ENCODE data around the gene TIRAP.
"Not testable (repeated sequence)": the region's sequence is repeated elsewhere in the genome, so short reads cannot be mapped to it uniquely, and the experiment has no call there.

Gene TIRAP

GRCh38 chr11:126288237-126288636 is 5.3 kb downstream of the TIRAP start:
- DNase-seq = no peak

- no peak for DNase-seq
These were observed 8.0 kb downstream of the TIRAP start for GRCh38 chr11:126290887-126291286.

- DNase-seq = no peak
These were observed 10.8 kb downstream of the TIRAP start for GRCh38 chr11:126293726-126294125.

GRCh38 chr11:126297004-126297403 is 14.1 kb downstream of the TIRAP start:
- no peak for DNase-seq

GRCh38 chr11:126303623-126304456 is 20.9 kb downstream of the TIRAP start, which contains the start of gene DCPS:
TSS of gene DCPS (plus strand) at chr11:126304060. CDS start at chr11:126304081, 21 bp downstream.
- peak; percentile 86 for DNase-seq

GRCh38 chr11:126304457-126305075 is 21.7 kb downstream of the TIRAP start:
- no peak for DNase-seq

- DNase-seq = no peak
These were observed 22.8 kb downstream of the TIRAP start for GRCh38 chr11:126305699-126306098.

- DNase-seq = peak; percentile 56
These were observed 24.8 kb downstream of the TIRAP start for GRCh38 chr11:126307706-126308105.

- no peak for DNase-seq
These were observed 25.4 kb downstream of the TIRAP start for GRCh38 chr11:126308271-126308671.

GRCh38 chr11:126308771-126309170 is 25.9 kb downstream of the TIRAP start:
- DNase-seq = not testable (repeated sequence)

GRCh38 chr11:126310200-126310991 is 27.5 kb downstream of the TIRAP start:
- peak; percentile 75 for DNase-seq

GRCh38 chr11:126310992-126311310 is 28.1 kb downstream of the TIRAP start:
- DNase-seq = peak; percentile 12

- DNase-seq = no peak
These were observed 28.8 kb downstream of the TIRAP start for GRCh38 chr11:126311401-126312291.

- DNase-seq = no peak
These were observed 30.1 kb downstream of the TIRAP start for GRCh38 chr11:126312961-126313360.

- no peak for DNase-seq
These were observed 30.9 kb downstream of the TIRAP start for GRCh38 chr11:126313826-126314225.

- no peak for DNase-seq
These were observed 34.5 kb downstream of the TIRAP start for GRCh38 chr11:126317432-126317755.

GRCh38 chr11:126317756-126318573 is 35.1 kb downstream of the TIRAP start:
- peak; percentile 91 for DNase-seq

GRCh38 chr11:126318574-126319373 is 35.9 kb downstream of the TIRAP start:
- DNase-seq = peak; percentile 98

GRCh38 chr11:126319374-126319740 is 36.5 kb downstream of the TIRAP start:
- DNase-seq = peak; percentile 14

GRCh38 chr11:126322996-126323395 is 40.1 kb downstream of the TIRAP start:
- no peak for DNase-seq

Data from fibroblast of upper back skin (primary cell).